ENCODE data around the gene AGPS.
"Not testable (repeated sequence)": the region's sequence is repeated elsewhere in the genome, so short reads cannot be mapped to it uniquely, and the experiment has no call there.

AGPS gene

GRCh38 chr2:177474301-177474700, 81.7 kb downstream of the AGPS start:
- Histone ChIP-seq H3K9me3 (ENCODE audit: low read length) (peaks cover 2% of the 10 kb centered on the region), H3K4me3 (ENCODE audit: low read length) (no peak overlapping the region), H3K27me3 (ENCODE audit: insufficient read depth, low read length) (no peaks in the 10 kb centered on the region), H3K4me1 (ENCODE audit: insufficient read depth, low read length) (no peaks in the 10 kb centered on the region), H2AFZ (ENCODE audit: low read depth, low read length) (no peak overlapping the region), H3K36me3 (ENCODE audit: insufficient read depth, low read length) (peaks cover 2% of the 10 kb centered on the region)

- peaks cover 2% of the 10 kb centered on the region for H3K36me3 ChIP-seq (ENCODE audit: insufficient read depth, low read length)
Measured at GRCh38 chr2:177474998-177475397, 82.4 kb downstream of the AGPS start.

GRCh38 chr2:177476897-177477296, 84.3 kb downstream of the AGPS start:
- H3K36me3 ChIP-seq (ENCODE audit: insufficient read depth, low read length) = peaks cover 2% of the 10 kb centered on the region
- no peak overlapping the region for H2AFZ ChIP-seq (ENCODE audit: low read depth, low read length)
- H3K4me1 ChIP-seq (ENCODE audit: insufficient read depth, low read length) = no peaks in the 10 kb centered on the region
- peaks cover 2% of the 10 kb centered on the region for H3K9me3 ChIP-seq (ENCODE audit: low read length)
- H3K27me3 ChIP-seq (ENCODE audit: insufficient read depth, low read length) = no peaks in the 10 kb centered on the region
- H3K4me3 ChIP-seq (ENCODE audit: low read length) = no peak overlapping the region

More at GRCh38 chr2:177474998-177475397, 82.4 kb downstream of the AGPS start:
- Histone ChIP-seq H3K27me3 (ENCODE audit: insufficient read depth, low read length) (no peaks in the 10 kb centered on the region), H2AFZ (ENCODE audit: low read depth, low read length) (no peak overlapping the region), H3K4me3 (ENCODE audit: low read length) (no peak overlapping the region), H3K4me1 (ENCODE audit: insufficient read depth, low read length) (no peaks in the 10 kb centered on the region), H3K9me3 (ENCODE audit: low read length) (peaks cover 2% of the 10 kb centered on the region)

- Histone ChIP-seq H3K9me3 (ENCODE audit: low read length) (peaks cover 2% of the 10 kb centered on the region), H3K36me3 (ENCODE audit: insufficient read depth, low read length) (peaks cover 2% of the 10 kb centered on the region), H3K4me1 (ENCODE audit: insufficient read depth, low read length) (no peaks in the 10 kb centered on the region), H3K27me3 (ENCODE audit: insufficient read depth, low read length) (no peaks in the 10 kb centered on the region), H2AFZ (ENCODE audit: low read depth, low read length) (no peak overlapping the region), H3K4me3 (ENCODE audit: low read length) (no peak overlapping the region)
Measured at GRCh38 chr2:177478029-177478428, 85.5 kb downstream of the AGPS start.

GRCh38 chr2:177478907-177479306, 86.3 kb downstream of the AGPS start:
- Histone ChIP-seq H3K36me3 (ENCODE audit: insufficient read depth, low read length) (no peaks in the 10 kb centered on the region), H3K4me3 (ENCODE audit: low read length) (no peak overlapping the region), H3K4me1 (ENCODE audit: insufficient read depth, low read length) (no peaks in the 10 kb centered on the region), H2AFZ (ENCODE audit: low read depth, low read length) (no peak overlapping the region), H3K27me3 (ENCODE audit: insufficient read depth, low read length) (no peaks in the 10 kb centered on the region), H3K9me3 (ENCODE audit: low read length) (peaks cover 2% of the 10 kb centered on the region)

- Histone ChIP-seq H3K4me1 (ENCODE audit: insufficient read depth, low read length) (no peaks in the 10 kb centered on the region), H3K9me3 (ENCODE audit: low read length) (peaks cover 2% of the 10 kb centered on the region), H3K4me3 (ENCODE audit: low read length) (no peak overlapping the region), H3K36me3 (ENCODE audit: insufficient read depth, low read length) (no peaks in the 10 kb centered on the region), H3K27me3 (ENCODE audit: insufficient read depth, low read length) (no peaks in the 10 kb centered on the region), H2AFZ (ENCODE audit: low read depth, low read length) (no peak overlapping the region)
Measured at GRCh38 chr2:177482195-177482594, 89.6 kb downstream of the AGPS start.

GRCh38 chr2:177483531-177483930, 91.0 kb downstream of the AGPS start:
- H2AFZ ChIP-seq (ENCODE audit: low read depth, low read length) = no peak overlapping the region
- no peaks in the 10 kb centered on the region for H3K27me3 ChIP-seq (ENCODE audit: insufficient read depth, low read length)
- H3K9me3 ChIP-seq (ENCODE audit: low read length) = no peaks in the 10 kb centered on the region
- H3K4me1 ChIP-seq (ENCODE audit: insufficient read depth, low read length) = no peaks in the 10 kb centered on the region
- H3K36me3 ChIP-seq (ENCODE audit: insufficient read depth, low read length) = no peaks in the 10 kb centered on the region
- H3K4me3 ChIP-seq (ENCODE audit: low read length) = no peak overlapping the region

GRCh38 chr2:177484180-177484795, 91.7 kb downstream of the AGPS start:
- Histone ChIP-seq H2AFZ (ENCODE audit: low read depth, low read length) (no peak overlapping the region), H3K4me1 (ENCODE audit: insufficient read depth, low read length) (no peaks in the 10 kb centered on the region), H3K9me3 (ENCODE audit: low read length) (no peaks in the 10 kb centered on the region), H3K4me3 (ENCODE audit: low read length) (no peak overlapping the region), H3K27me3 (ENCODE audit: insufficient read depth, low read length) (no peaks in the 10 kb centered on the region), H3K36me3 (ENCODE audit: insufficient read depth, low read length) (no peaks in the 10 kb centered on the region)

GRCh38 chr2:177485657-177486056, 93.1 kb downstream of the AGPS start:
- H3K27me3 ChIP-seq (ENCODE audit: insufficient read depth, low read length); H3K4me3 ChIP-seq (ENCODE audit: low read length); H2AFZ ChIP-seq (ENCODE audit: low read depth, low read length); H3K9me3 ChIP-seq (ENCODE audit: low read length); H3K36me3 ChIP-seq (ENCODE audit: insufficient read depth, low read length); H3K4me1 ChIP-seq (ENCODE audit: insufficient read depth, low read length): not testable (repeated sequence)

- H3K4me3 ChIP-seq (ENCODE audit: low read length) = no peak overlapping the region
- no peaks in the 10 kb centered on the region for H3K27me3 ChIP-seq (ENCODE audit: insufficient read depth, low read length)
- no peak overlapping the region for H2AFZ ChIP-seq (ENCODE audit: low read depth, low read length)
- H3K36me3 ChIP-seq (ENCODE audit: insufficient read depth, low read length) = peaks cover 11% of the 10 kb centered on the region
- H3K9me3 ChIP-seq (ENCODE audit: low read length) = no peaks in the 10 kb centered on the region
- H3K4me1 ChIP-seq (ENCODE audit: insufficient read depth, low read length) = no peaks in the 10 kb centered on the region
Measured at GRCh38 chr2:177489719-177490301, 97.2 kb downstream of the AGPS start.

- H3K4me3 ChIP-seq (ENCODE audit: low read length) = no peak overlapping the region
- H2AFZ ChIP-seq (ENCODE audit: low read depth, low read length) = no peak overlapping the region
Measured at GRCh38 chr2:177495945-177496344, 103.4 kb downstream of the AGPS start.

GRCh38 chr2:177496921-177497320, 104.3 kb downstream of the AGPS start:
- Histone ChIP-seq H3K36me3 (ENCODE audit: insufficient read depth, low read length) (peaks cover 11% of the 10 kb centered on the region), H3K9me3 (ENCODE audit: low read length) (no peaks in the 10 kb centered on the region), H3K4me1 (ENCODE audit: insufficient read depth, low read length) (no peaks in the 10 kb centered on the region), H3K27me3 (ENCODE audit: insufficient read depth, low read length) (no peaks in the 10 kb centered on the region), H3K4me3 (ENCODE audit: low read length) (no peak overlapping the region), H2AFZ (ENCODE audit: low read depth, low read length) (no peak overlapping the region)

More at GRCh38 chr2:177495945-177496344, 103.4 kb downstream of the AGPS start:
- no peaks in the 10 kb centered on the region for H3K27me3 ChIP-seq (ENCODE audit: insufficient read depth, low read length)
- no peaks in the 10 kb centered on the region for H3K9me3 ChIP-seq (ENCODE audit: low read length)
- peaks cover 11% of the 10 kb centered on the region for H3K36me3 ChIP-seq (ENCODE audit: insufficient read depth, low read length)
- no peaks in the 10 kb centered on the region for H3K4me1 ChIP-seq (ENCODE audit: insufficient read depth, low read length)

- no peaks in the 10 kb centered on the region for H3K27me3 ChIP-seq (ENCODE audit: insufficient read depth, low read length)
Measured at GRCh38 chr2:177501186-177501585, 108.6 kb downstream of the AGPS start.

GRCh38 chr2:177506505-177506904, 113.9 kb downstream of the AGPS start:
- H3K4me1 ChIP-seq (ENCODE audit: insufficient read depth, low read length) = no peaks in the 10 kb centered on the region
- no peak overlapping the region for H2AFZ ChIP-seq (ENCODE audit: low read depth, low read length)
- H3K9me3 ChIP-seq (ENCODE audit: low read length) = no peaks in the 10 kb centered on the region
- no peak overlapping the region for H3K4me3 ChIP-seq (ENCODE audit: low read length)
- H3K27me3 ChIP-seq (ENCODE audit: insufficient read depth, low read length) = no peaks in the 10 kb centered on the region
- H3K36me3 ChIP-seq (ENCODE audit: insufficient read depth, low read length) = peaks cover 15% of the 10 kb centered on the region

More at GRCh38 chr2:177501186-177501585, 108.6 kb downstream of the AGPS start:
- Histone ChIP-seq H2AFZ (ENCODE audit: low read depth, low read length) (no peak overlapping the region), H3K4me1 (ENCODE audit: insufficient read depth, low read length) (no peaks in the 10 kb centered on the region), H3K9me3 (ENCODE audit: low read length) (no peaks in the 10 kb centered on the region), H3K36me3 (ENCODE audit: insufficient read depth, low read length) (peaks cover 5% of the 10 kb centered on the region), H3K4me3 (ENCODE audit: low read length) (no peak overlapping the region)
